ENCODE data around the gene INTS11.

INTS11 gene

DNA sequence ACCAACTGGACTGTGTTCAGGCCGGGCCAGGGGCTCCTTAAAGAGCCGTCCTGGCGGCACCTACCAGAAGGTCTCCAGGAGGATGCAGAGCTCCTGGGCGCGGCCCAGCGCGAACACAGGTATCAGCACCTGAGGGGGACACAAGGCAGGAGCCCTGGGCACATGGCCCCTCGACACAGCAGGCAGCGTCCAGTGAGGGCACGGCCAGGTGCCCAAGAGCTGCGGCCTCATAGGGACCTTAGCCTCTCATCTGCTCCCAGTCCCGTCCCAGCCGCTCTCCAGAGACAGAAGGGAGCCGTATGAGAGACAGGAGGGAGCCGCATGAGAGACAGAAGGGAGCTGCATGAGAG, 10.2 kb downstream of the INTS11 start:
- H3K79me2 ChIP-seq (ENCODE audit: control insufficient read depth, low read length), result peaks cover 28% of the 10 kb centered on the region
- no peak overlapping the region for H3K4me2 ChIP-seq (ENCODE audit: low read length)
- no peak overlapping the region for H3K4me3 ChIP-seq (ENCODE audit: low read length)
- no peaks in the 10 kb centered on the region for H3K9me3 ChIP-seq (ENCODE audit: control insufficient read depth, insufficient read depth, low read length)
- H3K27ac ChIP-seq (ENCODE audit: low read depth, low read length), result no peak overlapping the region
- no peaks in the 10 kb centered on the region for H3K27me3 ChIP-seq (ENCODE audit: control insufficient read depth, low read length)
- H3F3A ChIP-seq (ENCODE audit: control insufficient read depth, insufficient read depth), result peaks cover 11% of the 10 kb centered on the region; the same call in 1 of the 2 replicates
- 0 out of 2 replicates have a peak, but pooled peaks cover 3% of the 10 kb centered on the region for H4K20me1 ChIP-seq (ENCODE audit: control insufficient read depth, insufficient read depth, low read depth, low read length)
- H3K9me2 ChIP-seq (replicated peaks; ENCODE audit: control insufficient read depth, low read length), result no peaks in the 10 kb centered on the region
- peaks cover 9% of the 10 kb centered on the region for H3K4me1 ChIP-seq (ENCODE audit: control insufficient read depth, low read length)
- TF ChIP-seq, protein P1, sequence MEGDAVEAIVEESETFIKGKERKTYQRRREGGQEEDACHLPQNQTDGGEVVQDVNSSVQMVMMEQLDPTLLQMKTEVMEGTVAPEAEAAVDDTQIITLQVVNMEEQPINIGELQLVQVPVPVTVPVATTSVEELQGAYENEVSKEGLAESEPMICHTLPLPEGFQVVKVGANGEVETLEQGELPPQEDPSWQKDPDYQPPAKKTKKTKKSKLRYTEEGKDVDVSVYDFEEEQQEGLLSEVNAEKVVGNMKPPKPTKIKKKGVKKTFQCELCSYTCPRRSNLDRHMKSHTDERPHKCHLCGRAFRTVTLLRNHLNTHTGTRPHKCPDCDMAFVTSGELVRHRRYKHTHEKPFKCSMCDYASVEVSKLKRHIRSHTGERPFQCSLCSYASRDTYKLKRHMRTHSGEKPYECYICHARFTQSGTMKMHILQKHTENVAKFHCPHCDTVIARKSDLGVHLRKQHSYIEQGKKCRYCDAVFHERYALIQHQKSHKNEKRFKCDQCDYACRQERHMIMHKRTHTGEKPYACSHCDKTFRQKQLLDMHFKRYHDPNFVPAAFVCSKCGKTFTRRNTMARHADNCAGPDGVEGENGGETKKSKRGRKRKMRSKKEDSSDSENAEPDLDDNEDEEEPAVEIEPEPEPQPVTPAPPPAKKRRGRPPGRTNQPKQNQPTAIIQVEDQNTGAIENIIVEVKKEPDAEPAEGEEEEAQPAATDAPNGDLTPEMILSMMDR (IDR thresholded peaks at IDR 0.05; ENCODE audit: low read depth, low read length, poor library complexity, severe bottlenecking), result no peak
- no peak for TF ChIP-seq EZH2phosphoT487 (IDR thresholded peaks at IDR 0.05; ENCODE audit: borderline replicate concordance, low read length)
- H3K36me3 ChIP-seq (ENCODE audit: control insufficient read depth, low read length), result peaks cover 75% of the 10 kb centered on the region

DNA sequence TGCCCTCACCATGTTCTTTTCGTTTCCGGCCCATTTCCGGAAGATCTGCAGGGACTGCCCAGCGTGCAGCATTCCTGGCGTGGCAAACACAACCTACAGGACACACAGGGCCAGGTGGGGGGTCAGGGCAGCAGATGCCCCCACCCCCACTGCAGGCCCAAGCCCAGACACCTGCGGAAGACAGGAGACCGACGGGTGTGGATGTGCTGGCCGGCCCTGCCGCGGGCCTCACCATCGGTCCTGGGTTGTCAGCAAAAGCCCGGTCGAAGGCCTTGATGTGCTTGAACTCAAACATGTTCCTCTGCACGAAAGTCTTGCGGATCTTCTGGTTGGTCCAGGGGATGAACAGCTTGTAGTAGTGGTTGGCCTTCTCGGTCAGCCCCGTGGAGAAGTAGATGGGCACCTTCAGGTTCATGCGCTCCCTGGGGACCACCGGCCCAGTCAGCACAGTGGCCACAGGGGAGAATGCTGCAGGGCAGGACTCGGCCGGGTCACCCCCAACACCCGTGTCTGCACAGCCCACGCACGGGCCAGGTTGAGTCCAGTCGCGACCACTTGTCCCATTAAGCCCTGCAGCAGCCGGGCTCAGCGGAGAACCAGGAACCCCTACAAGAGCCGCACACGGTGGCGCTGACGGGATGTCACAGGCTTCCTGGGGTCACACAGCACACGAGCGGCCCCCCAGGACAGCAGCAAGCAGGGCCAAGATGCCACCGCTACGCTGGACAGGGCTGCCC, 10.8 kb downstream of the INTS11 start:
- TF ChIP-seq, protein P1 (IDR thresholded peaks at IDR 0.05; ENCODE audit: low read depth, low read length, poor library complexity, severe bottlenecking), result no peak
- no peak for TF ChIP-seq EZH2phosphoT487 (IDR thresholded peaks at IDR 0.05; ENCODE audit: borderline replicate concordance, low read length)
- Histone ChIP-seq H3K9me3 (ENCODE audit: control insufficient read depth, insufficient read depth, low read length) (no peaks in the 10 kb centered on the region), H3K4me1 (ENCODE audit: control insufficient read depth, low read length) (peaks cover 9% of the 10 kb centered on the region), H3K27ac (ENCODE audit: low read depth, low read length) (no peak overlapping the region), H3K27me3 (ENCODE audit: control insufficient read depth, low read length) (no peaks in the 10 kb centered on the region), H3K9me2 (replicated peaks; ENCODE audit: control insufficient read depth, low read length) (no peaks in the 10 kb centered on the region), H3K36me3 (ENCODE audit: control insufficient read depth, low read length) (peaks cover 70% of the 10 kb centered on the region), H3K4me3 (ENCODE audit: low read length) (no peak overlapping the region), H3K79me2 (ENCODE audit: control insufficient read depth, low read length) (peaks cover 33% of the 10 kb centered on the region), H4K20me1 (ENCODE audit: control insufficient read depth, insufficient read depth, low read depth, low read length) (0 out of 2 replicates have a peak, but pooled peaks cover 3% of the 10 kb centered on the region), H3K4me2 (ENCODE audit: low read length) (no peak overlapping the region), H3F3A (ENCODE audit: control insufficient read depth, insufficient read depth) (peaks cover 11% of the 10 kb centered on the region; the same call in 1 of the 2 replicates)

DNA sequence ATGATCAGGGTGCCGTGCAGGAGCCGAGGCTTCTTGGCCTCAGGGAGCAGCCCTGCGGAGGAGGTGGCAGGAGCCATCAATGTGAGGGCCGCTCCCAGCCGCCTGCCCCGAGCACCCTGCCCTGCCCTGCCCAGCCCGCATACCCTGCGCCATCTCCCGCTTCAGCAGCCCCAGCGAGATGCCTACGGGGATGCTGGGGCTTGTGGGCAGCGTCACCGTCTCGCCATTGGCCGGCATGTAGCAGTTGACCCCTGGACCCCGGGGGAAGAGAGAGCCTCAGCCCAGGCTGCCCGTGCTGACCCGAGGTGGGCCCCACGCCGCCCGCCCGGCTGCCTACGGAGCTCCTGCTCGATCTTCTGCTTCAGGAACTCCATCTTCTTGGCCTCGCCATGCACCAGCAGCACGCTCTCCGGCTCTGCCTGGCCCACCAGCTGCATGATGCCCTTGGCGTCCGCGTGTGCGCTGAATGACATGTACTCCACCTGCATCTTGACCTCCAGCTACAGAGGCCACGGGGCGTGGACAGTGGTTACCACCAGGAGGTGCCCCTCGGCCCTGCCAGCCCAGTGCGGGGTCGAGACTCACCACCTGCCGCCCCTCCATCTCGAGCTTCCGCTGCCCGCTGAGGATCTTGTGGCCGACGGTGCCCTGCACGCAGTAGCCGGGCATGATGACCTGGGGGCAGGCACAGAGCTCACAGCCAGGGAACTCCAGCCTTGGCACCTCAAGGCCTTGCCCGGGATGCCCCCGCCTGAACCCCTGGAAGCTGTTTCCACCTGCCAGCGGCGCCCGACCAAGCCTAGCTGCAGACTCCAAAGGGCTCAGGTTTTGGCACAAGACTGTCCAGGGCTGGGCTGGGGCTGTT, 11.8 kb downstream of the INTS11 start:
- Histone ChIP-seq H3K4me3 (ENCODE audit: low read length) (no peak overlapping the region), H3K9me2 (replicated peaks; ENCODE audit: control insufficient read depth, low read length) (no peaks in the 10 kb centered on the region), H4K20me1 (ENCODE audit: control insufficient read depth, insufficient read depth, low read depth, low read length) (0 out of 2 replicates have a peak, but pooled peaks cover 3% of the 10 kb centered on the region), H3K79me2 (ENCODE audit: control insufficient read depth, low read length) (peaks cover 35% of the 10 kb centered on the region), H3K9me3 (ENCODE audit: control insufficient read depth, insufficient read depth, low read length) (no peaks in the 10 kb centered on the region), H3K27ac (ENCODE audit: low read depth, low read length) (no peak overlapping the region), H3K36me3 (ENCODE audit: control insufficient read depth, low read length) (peaks cover 64% of the 10 kb centered on the region), H3K4me2 (ENCODE audit: low read length) (no peak overlapping the region), H3K27me3 (ENCODE audit: control insufficient read depth, low read length) (no peaks in the 10 kb centered on the region), H3K4me1 (ENCODE audit: control insufficient read depth, low read length) (peaks cover 9% of the 10 kb centered on the region), H3F3A (ENCODE audit: control insufficient read depth, insufficient read depth) (peaks cover 5% of the 10 kb centered on the region; the same call in 1 of the 2 replicates)
- TF ChIP-seq, protein P1 (IDR thresholded peaks at IDR 0.05; ENCODE audit: low read depth, low read length, poor library complexity, severe bottlenecking), result no peak
- no peak for TF ChIP-seq EZH2phosphoT487 (IDR thresholded peaks at IDR 0.05; ENCODE audit: borderline replicate concordance, low read length)
